ENCODE data around the gene GATA3. TPM values are rescaled to one million over a fixed set of nuclear protein-coding genes. Genes with fewer than 3 reads are reported as not detected.

GATA3 gene
- polyA plus RNA-seq, 1 donor from 2014 or later = not detected

- TF ChIP-seq TAF1 (IDR thresholded peaks at IDR 0.05; ENCODE audit: low read depth) = no peak
- no peak for TF ChIP-seq POLR2AphosphoS5 (IDR thresholded peaks at IDR 0.05)
- TF ChIP-seq CTCF (IDR thresholded peaks at IDR 0.05; ENCODE audit: poor library complexity, severe bottlenecking) = no peak
- no peak for TF ChIP-seq REST (IDR thresholded peaks at IDR 0.05; ENCODE audit: borderline replicate concordance)
- no peak for TF ChIP-seq MXI1 (conservative IDR thresholded peaks at IDR 0.05; ENCODE audit: poor library complexity, severe bottlenecking)
- TF ChIP-seq EZH2 (IDR thresholded peaks at IDR 0.05; ENCODE audit: borderline replicate concordance, insufficient read depth, low read length, poor library complexity, severe bottlenecking) = no peak
- no peak for TF ChIP-seq RAD21 (conservative IDR thresholded peaks at IDR 0.05)
- no peak for TF ChIP-seq EP300 (conservative IDR thresholded peaks at IDR 0.05; ENCODE audit: poor library complexity, severe bottlenecking)
- TF ChIP-seq SMC3 (conservative IDR thresholded peaks at IDR 0.05; ENCODE audit: poor library complexity) = no peak
- no peaks in the 10 kb centered on the region for H3K79me2 ChIP-seq (replicated peaks; ENCODE audit: insufficient read depth, low read length)
- no peak overlapping the region for H3K4me3 ChIP-seq (ENCODE audit: low read length)
Observed at GRCh38 chr10:8122611-8123369, 68.3 kb downstream of the GATA3 start.

GRCh38 chr10:8124436-8124835, 69.9 kb downstream of the GATA3 start:
- Histone ChIP-seq H3K79me2 (replicated peaks; ENCODE audit: insufficient read depth, low read length) (no peaks in the 10 kb centered on the region), H2AFZ (ENCODE audit: low read depth, low read length) (no peak overlapping the region), H3K9me2 (ENCODE audit: insufficient read depth, low read length) (no peaks in the 10 kb centered on the region), H3K27ac (ENCODE audit: low read length) (no peak overlapping the region), H3K4me3 (ENCODE audit: low read length) (no peak overlapping the region), H3K36me3 (ENCODE audit: insufficient read depth, low read length) (no peaks in the 10 kb centered on the region), H3F3A (ENCODE audit: insufficient read depth, low read length, poor library complexity, severe bottlenecking) (no peaks in the 10 kb centered on the region), H4K20me1 (ENCODE audit: insufficient read depth) (no peaks in the 10 kb centered on the region), H3K27me3 (ENCODE audit: insufficient read depth, low read depth, low read length) (no peaks in the 10 kb centered on the region), H3K9ac (ENCODE audit: low read length) (no peak overlapping the region), H3K4me2 (ENCODE audit: low read length) (no peak overlapping the region), H3K9me3 (ENCODE audit: low read length) (no peaks in the 10 kb centered on the region)
- TF ChIP-seq CTCF (IDR thresholded peaks at IDR 0.05; ENCODE audit: poor library complexity, severe bottlenecking) (no peak), EP300 (conservative IDR thresholded peaks at IDR 0.05; ENCODE audit: poor library complexity, severe bottlenecking) (no peak), RAD21 (conservative IDR thresholded peaks at IDR 0.05) (no peak), SMC3 (conservative IDR thresholded peaks at IDR 0.05; ENCODE audit: poor library complexity) (no peak), REST (IDR thresholded peaks at IDR 0.05; ENCODE audit: borderline replicate concordance) (no peak), MXI1 (conservative IDR thresholded peaks at IDR 0.05; ENCODE audit: poor library complexity, severe bottlenecking) (no peak), EZH2 (IDR thresholded peaks at IDR 0.05; ENCODE audit: borderline replicate concordance, insufficient read depth, low read length, poor library complexity, severe bottlenecking) (no peak)

More at GRCh38 chr10:8122611-8123369, 68.3 kb downstream of the GATA3 start:
- H2AFZ ChIP-seq (ENCODE audit: low read depth, low read length) = no peak overlapping the region
- no peaks in the 10 kb centered on the region for H3K9me2 ChIP-seq (ENCODE audit: insufficient read depth, low read length)
- no peak overlapping the region for H3K27ac ChIP-seq (ENCODE audit: low read length)
- H3K27me3 ChIP-seq (ENCODE audit: insufficient read depth, low read depth, low read length) = no peaks in the 10 kb centered on the region
- no peaks in the 10 kb centered on the region for H3K36me3 ChIP-seq (ENCODE audit: insufficient read depth, low read length)
- no peak overlapping the region for H3K9ac ChIP-seq (ENCODE audit: low read length)
- no peak overlapping the region for H3K4me2 ChIP-seq (ENCODE audit: low read length)
- H3K9me3 ChIP-seq (ENCODE audit: low read length) = no peaks in the 10 kb centered on the region
- no peaks in the 10 kb centered on the region for H4K20me1 ChIP-seq (ENCODE audit: insufficient read depth)
- no peaks in the 10 kb centered on the region for H3F3A ChIP-seq (ENCODE audit: insufficient read depth, low read length, poor library complexity, severe bottlenecking)

Data from neural cell (in vitro differentiated cells).